Mammary epithelial cell (primary cell): ENCODE results near the gene IGSF21.

Source experiments
- CTCF ChIP-seq, 2 donors: IDR thresholded peaks in 1 of 2; conservative IDR thresholded peaks in 1 of 2; 2 replicates each; pipeline ENCODE4 v1.5.1; 2011 to 2012; ENCODE audit warnings: inconsistent platforms in 2 of 2, low read length in 2 of 2, mild to moderate bottlenecking in 2 of 2, control low read depth in 1 of 2, low read depth in 1 of 2; ENCODE audit not compliant: insufficient read depth in 1 of 2; ENCODE audit errors: extremely low read depth in 1 of 2
- EZH2 ChIP-seq: IDR thresholded peaks from 2 replicates; pipeline ENCODE4 v1.6.1; 2012; ENCODE audit warnings: low read length, inconsistent platforms, borderline replicate concordance

- TF ChIP-seq EZH2 (no peak), CTCF (conservative IDR thresholded peaks at IDR 0.05 in 1 of 2, IDR thresholded peaks at IDR 0.05 in 1 of 2; ENCODE audit: extremely low read depth in 1 of 2, insufficient read depth in 1 of 2, low read depth in 1 of 2, low read length in 2 of 2) (no peak)
Observed at GRCh38 chr1:18188820-18189517, 81.4 kb downstream of the IGSF21 start.
